CD8-positive, alpha-beta memory T cell (primary cell): Measurements from ENCODE around the gene RWDD4. TPM values are rescaled to one million over a fixed set of nuclear protein-coding genes. Genes with fewer than 3 reads are reported as not detected.

Source experiments
- CTCF ChIA-PET: fragments of 350-600 bp; sonication (Branson Sonifier 250); formaldehyde crosslinking; loops from one replicate; lab custom pipeline; 2021; ENCODE audit warnings: antibody characterized with exemption; lab: Charles Lee
- POLR2A ChIA-PET: fragments of 350-600 bp; sonication (Branson Sonifier 250); formaldehyde crosslinking; loops from one replicate; lab custom pipeline; 2021; ENCODE audit warnings: antibody characterized with exemption; lab: Charles Lee
- DNase-seq, 5 donors: peaks; one replicate each; pipeline versions ENCODE4 v3.0.0 to v3.0.0-alpha.2; 2020 to 2022; ENCODE audit warnings: mixed read lengths in 1 of 5
- H3K27ac ChIP-seq: one replicate; pipeline ENCODE4 v1.7.0; 2013; ENCODE audit warnings: low read depth, mild to moderate bottlenecking, low read length, moderate library complexity
- H3K27me3 ChIP-seq: 2 replicates; pipeline ENCODE4 v1.7.0; 2013; ENCODE audit warnings: low read length, mild to moderate bottlenecking; ENCODE audit not compliant: insufficient read depth, poor library complexity, severe bottlenecking
- H3K36me3 ChIP-seq: 2 replicates; pipeline ENCODE4 v1.7.0; 2013; ENCODE audit warnings: mild to moderate bottlenecking, low read length, moderate library complexity; ENCODE audit not compliant: insufficient read depth
- H3K4me1 ChIP-seq: 2 replicates; pipeline ENCODE4 v1.7.0; 2013; ENCODE audit warnings: mild to moderate bottlenecking, low read length, moderate library complexity; ENCODE audit not compliant: insufficient read depth
- H3K4me3 ChIP-seq: 2 replicates; pipeline ENCODE4 v1.7.0; 2013; ENCODE audit warnings: mild to moderate bottlenecking, low read length
- H3K9me3 ChIP-seq: 2 replicates; pipeline ENCODE4 v1.7.0; 2013; ENCODE audit warnings: mild to moderate bottlenecking, low read length
- H3K27ac Mint-ChIP-seq, 8 donors: one replicate each; pipeline ENCODE4 v1.8.0; 2020 to 2021; ENCODE audit warnings: mixed read lengths in 8 of 8, mild to moderate bottlenecking in 6 of 8, inconsistent platforms in 3 of 8, moderate library complexity in 3 of 8
- H3K27me3 Mint-ChIP-seq, 2 donors: one replicate each; pipeline ENCODE4 v1.8.0; 2020 to 2021; ENCODE audit warnings: mixed read lengths in 2 of 2, mild to moderate bottlenecking in 1 of 2, moderate library complexity in 1 of 2
- H3K36me3 Mint-ChIP-seq, 3 donors: one replicate each; pipeline ENCODE4 v1.8.0; 2020 to 2021; ENCODE audit warnings: mixed read lengths in 3 of 3, inconsistent platforms in 1 of 3, mild to moderate bottlenecking in 1 of 3
- H3K4me1 Mint-ChIP-seq, 3 donors: one replicate each; pipeline ENCODE4 v1.8.0; 2020 to 2021; ENCODE audit warnings: mixed read lengths in 3 of 3, inconsistent platforms in 1 of 3, mild to moderate bottlenecking in 1 of 3
- H3K4me3 Mint-ChIP-seq, 7 donors: one replicate each; pipeline ENCODE4 v1.8.0; 2020 to 2021; ENCODE audit warnings: mixed read lengths in 7 of 7, mild to moderate bottlenecking in 6 of 7, moderate library complexity in 4 of 7, inconsistent platforms in 2 of 7
- H3K9me3 Mint-ChIP-seq, 5 donors: one replicate each; pipeline ENCODE4 v1.8.0; 2020 to 2022; ENCODE audit warnings: mixed read lengths in 5 of 5, mild to moderate bottlenecking in 3 of 5, moderate library complexity in 2 of 5, inconsistent platforms in 1 of 5
- polyA plus RNA-seq: library from polyadenylated mRNA; unstranded; fragments of 300-500 nt; fragmentation: Illumina TruSeq; gene quantifications from one replicate; pipeline ENCODE4 v1.2.3, GENCODE V29; 2021
- total RNA-seq, 2 experiments: library from RNA; stranded (reverse); gene quantifications; one replicate each; pipeline ENCODE4 v1.2.3, GENCODE V29; 2021

RWDD4 gene
- total and polyA plus RNA-seq, 3 experiments from 2014 or later, result 21.3 to 30.8 (median 28.4) TPM

GRCh38 chr4:183657564-183657963 is 1.4 kb downstream of the RWDD4 start:
- H3K27ac Mint-ChIP-seq, result peak overlapping the region in 7 of 8 donors; percentile 92 to 99 (median 97)
- H3K36me3 Mint-ChIP-seq, result peaks cover 6 to 33% (median 13%) of the 10 kb centered on the region in 3 donors
- Histone ChIP-seq H3K4me1 (peaks cover 30% of the 10 kb centered on the region), H3K27ac (no peak overlapping the region), H3K36me3 (peaks cover 9% of the 10 kb centered on the region), H3K4me3 (peak overlapping the region; percentile 71), H3K9me3 (no peaks in the 10 kb centered on the region), H3K27me3 (no peaks in the 10 kb centered on the region)
- no peaks in the 10 kb centered on the region for H3K9me3 Mint-ChIP-seq
- peak overlapping the region; percentile 93 to 98 (median 96) for H3K4me3 Mint-ChIP-seq
- ChIA-PET POLR2A (no interaction called here), CTCF (no interaction called here)
- H3K27me3 Mint-ChIP-seq, result no peaks in the 10 kb centered on the region
- peaks cover 34 to 59% (median 54%) of the 10 kb centered on the region in 3 donors for H3K4me1 Mint-ChIP-seq
- DNase-seq, result no peak

GRCh38 chr4:183645326-183645725 is 13.7 kb downstream of the RWDD4 start:
- H3K4me1 ChIP-seq, result no peaks in the 10 kb centered on the region
- H3K36me3 Mint-ChIP-seq, result peaks cover 5 to 64% (median 13%) of the 10 kb centered on the region in 3 donors
- no peak overlapping the region for H3K4me3 Mint-ChIP-seq
- ChIA-PET CTCF (interaction anchor here (1.0 kb wide), 1 partner anchor 8 kb away, joined by 3 read pairs; no protein-coding TSS in a partner anchor), POLR2A (no interaction called here)
- H3K27ac Mint-ChIP-seq, result no peak overlapping the region
- H3K36me3 ChIP-seq, result peaks cover 10% of the 10 kb centered on the region
- no peaks in the 10 kb centered on the region for H3K27me3 ChIP-seq
- DNase-seq, result no peak
- no peak overlapping the region for H3K27ac ChIP-seq
- no peaks in the 10 kb centered on the region for H3K9me3 ChIP-seq
- no peaks in the 10 kb centered on the region for H3K9me3 Mint-ChIP-seq
- H3K4me3 ChIP-seq, result no peak overlapping the region
- H3K27me3 Mint-ChIP-seq, result no peaks in the 10 kb centered on the region
- H3K4me1 Mint-ChIP-seq, result no peaks in the 10 kb centered on the region

- Histone ChIP-seq H3K36me3 (no peaks in the 10 kb centered on the region), H3K9me3 (no peaks in the 10 kb centered on the region), H3K27ac (no peak overlapping the region), H3K4me1 (no peaks in the 10 kb centered on the region), H3K27me3 (no peaks in the 10 kb centered on the region), H3K4me3 (no peak overlapping the region)
- ChIA-PET POLR2A (no interaction called here), CTCF (no interaction called here)
- Mint-ChIP-seq H3K4me1 (peaks cover 8 to 13% (median 11%) of the 10 kb centered on the region in 3 donors), H3K4me3 (no peak overlapping the region), H3K36me3 (peaks cover 5 to 22% (median 8%) of the 10 kb centered on the region in 3 donors), H3K27me3 (peaks cover 0 to 2% of the 10 kb centered on the region in 2 donors), H3K9me3 (no peaks in the 10 kb centered on the region), H3K27ac (no peak overlapping the region)
- DNase-seq, result no peak
Observed at GRCh38 chr4:183639291-183639690, 19.7 kb downstream of the RWDD4 start.

- ChIA-PET POLR2A (no interaction called here), CTCF (no interaction called here)
- Mint-ChIP-seq H3K27me3 (peaks cover 0 to 2% of the 10 kb centered on the region in 2 donors), H3K4me1 (peaks cover 8 to 13% (median 11%) of the 10 kb centered on the region in 3 donors), H3K9me3 (no peaks in the 10 kb centered on the region), H3K36me3 (peaks cover 0 to 15% (median 4%) of the 10 kb centered on the region in 3 donors), H3K27ac (no peak overlapping the region), H3K4me3 (no peak overlapping the region)
- no peak overlapping the region for H3K27ac ChIP-seq
- no peaks in the 10 kb centered on the region for H3K36me3 ChIP-seq
- H3K4me1 ChIP-seq, result no peaks in the 10 kb centered on the region
- no peak overlapping the region for H3K4me3 ChIP-seq
- no peak for DNase-seq
- H3K27me3 ChIP-seq, result no peaks in the 10 kb centered on the region
- H3K9me3 ChIP-seq, result no peaks in the 10 kb centered on the region
Observed at GRCh38 chr4:183638436-183638835, 20.5 kb downstream of the RWDD4 start.

- Histone ChIP-seq H3K27ac (no peak overlapping the region), H3K4me1 (no peaks in the 10 kb centered on the region), H3K4me3 (no peak overlapping the region), H3K27me3 (no peaks in the 10 kb centered on the region), H3K36me3 (no peaks in the 10 kb centered on the region), H3K9me3 (no peaks in the 10 kb centered on the region)
- DNase-seq, result no peak
- peak overlapping the region in 3 of 8 donors; percentile 3 to 66 (median 16) for H3K27ac Mint-ChIP-seq
- peaks cover 8 to 13% (median 11%) of the 10 kb centered on the region in 3 donors for H3K4me1 Mint-ChIP-seq
- peaks cover 0 to 2% of the 10 kb centered on the region in 2 donors for H3K27me3 Mint-ChIP-seq
- no peaks in the 10 kb centered on the region for H3K9me3 Mint-ChIP-seq
- H3K4me3 Mint-ChIP-seq, result no peak overlapping the region
- ChIA-PET CTCF (interaction anchor here (1.1 kb wide), 1 partner anchor 8 kb away, joined by 3 read pairs; no protein-coding TSS in a partner anchor), POLR2A (no interaction called here)
- peaks cover 0 to 12% (median 4%) of the 10 kb centered on the region in 3 donors for H3K36me3 Mint-ChIP-seq
Observed at GRCh38 chr4:183637461-183637860, 21.5 kb downstream of the RWDD4 start.

- Mint-ChIP-seq H3K36me3 (peaks cover 0 to 9% (median 4%) of the 10 kb centered on the region in 3 donors), H3K9me3 (no peaks in the 10 kb centered on the region), H3K4me3 (no peak overlapping the region), H3K27me3 (peaks cover 0 to 2% of the 10 kb centered on the region in 2 donors), H3K4me1 (peaks cover 8 to 13% (median 11%) of the 10 kb centered on the region in 3 donors), H3K27ac (peak overlapping the region in 3 of 8 donors; percentile 8 to 57 (median 29))
- ChIA-PET CTCF (interaction anchor here (1.1 kb wide), 1 partner anchor 9 kb away, joined by 3 read pairs; no protein-coding TSS in a partner anchor), POLR2A (no interaction called here)
- Histone ChIP-seq H3K36me3 (no peaks in the 10 kb centered on the region), H3K4me1 (no peaks in the 10 kb centered on the region), H3K27ac (no peak overlapping the region), H3K9me3 (no peaks in the 10 kb centered on the region), H3K27me3 (no peaks in the 10 kb centered on the region), H3K4me3 (no peak overlapping the region)
- DNase-seq, result no peak
Observed at GRCh38 chr4:183636923-183637322, 22.1 kb downstream of the RWDD4 start.

- DNase-seq, result no peak
- Mint-ChIP-seq H3K27me3 (peaks cover 0 to 2% of the 10 kb centered on the region in 2 donors), H3K9me3 (no peaks in the 10 kb centered on the region), H3K4me1 (peaks cover 8 to 13% (median 11%) of the 10 kb centered on the region in 3 donors), H3K4me3 (no peak overlapping the region), H3K27ac (peak overlapping the region in 2 of 8 donors; percentile 29 to 57), H3K36me3 (peaks cover 0 to 8% (median 4%) of the 10 kb centered on the region in 3 donors)
- no peaks in the 10 kb centered on the region for H3K36me3 ChIP-seq
- H3K9me3 ChIP-seq, result no peaks in the 10 kb centered on the region
- CTCF ChIA-PET, result interaction anchor here (1.1 kb wide), 1 partner anchor 9 kb away, joined by 3 read pairs; no protein-coding TSS in a partner anchor
- no peak overlapping the region for H3K4me3 ChIP-seq
- H3K27ac ChIP-seq, result no peak overlapping the region
- H3K4me1 ChIP-seq, result no peaks in the 10 kb centered on the region
- no peaks in the 10 kb centered on the region for H3K27me3 ChIP-seq
- POLR2A ChIA-PET, result no interaction called here
Observed at GRCh38 chr4:183636503-183636902, 22.5 kb downstream of the RWDD4 start.

GRCh38 chr4:183635741-183636140 is 23.2 kb downstream of the RWDD4 start:
- H3K27me3 ChIP-seq, result no peaks in the 10 kb centered on the region
- H3K27ac ChIP-seq, result no peak overlapping the region
- ChIA-PET POLR2A (no interaction called here), CTCF (no interaction called here)
- H3K27me3 Mint-ChIP-seq, result peaks cover 0 to 3% of the 10 kb centered on the region in 2 donors
- H3K36me3 ChIP-seq, result no peaks in the 10 kb centered on the region
- H3K9me3 ChIP-seq, result no peaks in the 10 kb centered on the region
- H3K4me1 ChIP-seq, result no peaks in the 10 kb centered on the region
- H3K27ac Mint-ChIP-seq, result no peak overlapping the region
- DNase-seq, result no peak
- H3K36me3 Mint-ChIP-seq, result peaks cover 0 to 4% (median 1%) of the 10 kb centered on the region in 3 donors
- H3K4me3 Mint-ChIP-seq, result no peak overlapping the region
- no peaks in the 10 kb centered on the region for H3K9me3 Mint-ChIP-seq
- peaks cover 8 to 13% (median 11%) of the 10 kb centered on the region in 3 donors for H3K4me1 Mint-ChIP-seq
- H3K4me3 ChIP-seq, result no peak overlapping the region
